ENCODE data around the gene SURF4. TPM values are rescaled to one million over a fixed set of nuclear protein-coding genes. Genes with fewer than 3 reads are reported as not detected.

SURF4 gene
- polyA plus RNA-seq, 1 experiment: 296 TPM

DNA sequence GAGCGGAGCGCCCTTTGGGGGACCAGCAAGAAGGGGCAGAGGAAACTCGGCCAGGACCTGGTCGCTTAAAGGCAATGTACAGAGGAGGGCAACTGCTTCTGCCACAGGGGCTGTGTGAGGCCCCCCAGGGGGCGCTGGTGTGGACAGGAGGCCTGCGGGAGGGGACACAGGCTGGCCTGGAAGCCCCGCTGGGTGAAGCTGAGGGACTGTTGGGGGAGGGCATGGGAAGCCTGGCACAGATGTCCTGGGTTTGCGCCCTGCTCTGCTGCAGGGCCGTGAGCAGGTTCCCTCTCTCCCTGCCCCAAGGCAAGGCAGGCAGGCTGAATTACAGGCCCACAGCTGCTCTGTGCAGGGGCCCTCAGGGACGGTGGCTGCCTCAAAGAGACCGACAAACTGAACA is 33.3 kb downstream of the SURF4 start:
- H3K27me3 ChIP-seq (ENCODE audit: control insufficient read depth, insufficient read depth, low read length): no peaks in the 10 kb centered on the region
- CTCF ChIA-PET: interaction anchor here (0.6 to 1.2 kb wide), 2 partner anchors 13 to 1051 kb away, joined by 4 read pairs; no protein-coding TSS in a partner anchor
- no peak overlapping the region for H3K4me3 ChIP-seq (ENCODE audit: low read depth, low read length)
- no peak for DNase-seq (ENCODE audit: low read depth, low spot score)
- H3K9me3 ChIP-seq (ENCODE audit: control insufficient read depth, insufficient read depth, low read length): no peaks in the 10 kb centered on the region
- TF ChIP-seq, protein P1, sequence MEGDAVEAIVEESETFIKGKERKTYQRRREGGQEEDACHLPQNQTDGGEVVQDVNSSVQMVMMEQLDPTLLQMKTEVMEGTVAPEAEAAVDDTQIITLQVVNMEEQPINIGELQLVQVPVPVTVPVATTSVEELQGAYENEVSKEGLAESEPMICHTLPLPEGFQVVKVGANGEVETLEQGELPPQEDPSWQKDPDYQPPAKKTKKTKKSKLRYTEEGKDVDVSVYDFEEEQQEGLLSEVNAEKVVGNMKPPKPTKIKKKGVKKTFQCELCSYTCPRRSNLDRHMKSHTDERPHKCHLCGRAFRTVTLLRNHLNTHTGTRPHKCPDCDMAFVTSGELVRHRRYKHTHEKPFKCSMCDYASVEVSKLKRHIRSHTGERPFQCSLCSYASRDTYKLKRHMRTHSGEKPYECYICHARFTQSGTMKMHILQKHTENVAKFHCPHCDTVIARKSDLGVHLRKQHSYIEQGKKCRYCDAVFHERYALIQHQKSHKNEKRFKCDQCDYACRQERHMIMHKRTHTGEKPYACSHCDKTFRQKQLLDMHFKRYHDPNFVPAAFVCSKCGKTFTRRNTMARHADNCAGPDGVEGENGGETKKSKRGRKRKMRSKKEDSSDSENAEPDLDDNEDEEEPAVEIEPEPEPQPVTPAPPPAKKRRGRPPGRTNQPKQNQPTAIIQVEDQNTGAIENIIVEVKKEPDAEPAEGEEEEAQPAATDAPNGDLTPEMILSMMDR (IDR thresholded peaks at IDR 0.05; ENCODE audit: low read depth, low read length): peak; percentile 25
- POLR2A ChIA-PET: no interaction called here
- no peak overlapping the region for H3K27ac ChIP-seq (ENCODE audit: low read depth, low read length)

GRCh38 chr9:133342069-133342406 is 33.8 kb downstream of the SURF4 start:
- no peak overlapping the region for H3K4me3 ChIP-seq (ENCODE audit: low read depth, low read length)
- DNase-seq (ENCODE audit: low read depth, low spot score): no peak
- H3K9me3 ChIP-seq (ENCODE audit: control insufficient read depth, insufficient read depth, low read length): no peaks in the 10 kb centered on the region
- TF ChIP-seq, protein P1 (IDR thresholded peaks at IDR 0.05; ENCODE audit: low read depth, low read length): no peak
- POLR2A ChIA-PET: no interaction called here
- no peaks in the 10 kb centered on the region for H3K27me3 ChIP-seq (ENCODE audit: control insufficient read depth, insufficient read depth, low read length)
- H3K27ac ChIP-seq (ENCODE audit: low read depth, low read length): no peak overlapping the region
- CTCF ChIA-PET: interaction anchor here (1.2 kb wide), 1 partner anchor 12 kb away, joined by 4 read pairs; no protein-coding TSS in a partner anchor

DNA sequence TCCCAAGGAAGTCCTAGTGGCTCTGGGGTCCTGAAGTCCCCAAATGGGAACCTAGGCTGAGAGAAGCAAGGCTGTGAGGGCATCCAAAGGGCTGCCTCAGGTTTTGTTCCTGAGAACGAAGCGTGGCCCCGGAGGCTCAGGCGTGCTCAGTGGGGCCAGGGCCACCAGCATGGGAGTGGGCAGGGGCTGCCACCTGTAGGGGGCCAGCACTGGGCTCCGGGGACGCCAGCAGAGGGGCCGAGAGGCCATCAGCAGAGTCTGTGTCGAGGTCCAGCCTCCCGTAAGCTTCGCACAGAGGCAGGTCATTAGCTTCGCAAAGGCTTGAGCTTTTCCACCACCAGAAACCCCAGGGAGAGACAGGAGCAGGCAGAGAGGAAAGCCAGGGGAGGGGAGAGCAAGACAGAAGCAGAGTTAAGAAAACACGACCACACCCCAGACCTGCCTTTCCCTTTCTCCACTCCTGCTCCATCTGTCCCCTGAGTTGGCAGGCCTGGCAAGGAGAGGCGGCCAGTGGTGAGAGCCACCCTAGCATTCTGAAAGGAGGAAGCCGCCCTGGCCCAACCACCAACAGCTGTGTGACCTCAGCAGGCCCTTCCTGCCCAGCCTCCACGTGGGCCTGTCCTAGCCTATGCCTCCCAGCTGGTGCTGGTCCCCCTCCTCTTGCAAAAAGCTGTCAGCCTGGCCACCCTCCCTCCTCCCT is 34.3 kb downstream of the SURF4 start:
- Histone ChIP-seq H3K4me3 (ENCODE audit: low read depth, low read length) (no peak overlapping the region), H3K27ac (ENCODE audit: low read depth, low read length) (no peak overlapping the region), H3K9me3 (ENCODE audit: control insufficient read depth, insufficient read depth, low read length) (no peaks in the 10 kb centered on the region), H3K27me3 (ENCODE audit: control insufficient read depth, insufficient read depth, low read length) (no peaks in the 10 kb centered on the region)
- ChIA-PET CTCF (interaction anchor here (1.2 kb wide), 1 partner anchor 12 kb away, joined by 4 read pairs; no protein-coding TSS in a partner anchor), POLR2A (no interaction called here)
- TF ChIP-seq, protein P1 (IDR thresholded peaks at IDR 0.05; ENCODE audit: low read depth, low read length): no peak
- no peak for DNase-seq (ENCODE audit: low read depth, low spot score)

DNA sequence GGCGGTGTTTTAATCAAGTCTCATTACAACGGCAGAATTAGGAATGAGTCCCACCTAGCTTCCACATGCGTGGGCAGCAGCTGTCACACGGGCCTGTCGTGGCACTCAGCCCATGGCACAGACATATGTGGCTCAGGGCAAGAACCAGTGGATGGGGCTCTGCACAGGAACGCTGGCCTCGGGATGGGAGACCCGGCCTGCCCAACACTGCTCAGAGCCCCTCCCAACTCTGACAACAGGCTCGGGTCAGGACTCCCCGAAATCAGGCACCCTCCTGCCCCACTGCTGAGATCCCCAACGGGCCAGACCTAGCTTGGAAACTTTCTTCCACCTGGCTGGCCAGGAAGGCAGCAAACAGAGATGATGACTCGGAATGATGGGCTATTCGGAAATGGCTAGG is 34.9 kb downstream of the SURF4 start:
- POLR2A ChIA-PET: no interaction called here
- no peaks in the 10 kb centered on the region for H3K9me3 ChIP-seq (ENCODE audit: control insufficient read depth, insufficient read depth, low read length)
- CTCF ChIA-PET: no interaction called here

GRCh38 chr9:133340256-133340655 is 35.6 kb downstream of the SURF4 start:
- TF ChIP-seq, protein P1 (IDR thresholded peaks at IDR 0.05; ENCODE audit: low read depth, low read length): no peak
- Histone ChIP-seq H3K4me3 (ENCODE audit: low read depth, low read length) (no peak overlapping the region), H3K9me3 (ENCODE audit: control insufficient read depth, insufficient read depth, low read length) (no peaks in the 10 kb centered on the region), H3K27ac (ENCODE audit: low read depth, low read length) (no peak overlapping the region), H3K27me3 (ENCODE audit: control insufficient read depth, insufficient read depth, low read length) (no peaks in the 10 kb centered on the region)
- ChIA-PET CTCF (no interaction called here), POLR2A (no interaction called here)
- DNase-seq (ENCODE audit: low read depth, low spot score): no peak

More for the DNA sequence above, 34.9 kb downstream of the SURF4 start:
- TF ChIP-seq, protein P1 (IDR thresholded peaks at IDR 0.05; ENCODE audit: low read depth, low read length): no peak
- H3K27me3 ChIP-seq (ENCODE audit: control insufficient read depth, insufficient read depth, low read length): no peaks in the 10 kb centered on the region
- no peak overlapping the region for H3K27ac ChIP-seq (ENCODE audit: low read depth, low read length)
- H3K4me3 ChIP-seq (ENCODE audit: low read depth, low read length): no peak overlapping the region
- no peak for DNase-seq (ENCODE audit: low read depth, low spot score)
